HUDEP-2 (cell line): Measurements from ENCODE around the gene STOX2.
"Not testable (repeated sequence)": the region's sequence is repeated elsewhere in the genome, so short reads cannot be mapped to it uniquely, and the experiment has no call there.

Experiments used
- DNase-seq, 76 experiments: peaks; one replicate each; lab custom pipeline; 2025; ENCODE audit not compliant: unreplicated experiment in 76 of 76; lab: John Stamatoyannopoulos, UW

Gene STOX2

DNA sequence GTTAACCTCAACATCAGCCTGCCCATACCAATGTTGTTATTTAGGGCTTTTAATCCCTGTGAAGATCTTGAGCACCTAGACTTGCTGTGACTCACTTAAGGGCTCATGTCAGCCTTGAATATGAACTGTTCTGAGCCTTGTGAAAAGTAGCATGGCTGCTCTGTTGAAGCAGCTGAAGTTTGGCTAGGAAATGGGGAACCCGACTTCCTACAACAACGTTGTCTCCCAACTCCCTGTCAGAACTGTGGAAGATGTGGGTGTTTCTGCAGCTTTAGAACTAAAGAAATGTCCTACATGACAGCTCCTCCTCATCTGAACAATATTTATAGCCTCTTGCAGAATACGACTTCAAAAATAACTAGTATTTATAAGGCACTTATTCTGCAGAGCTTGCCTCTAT is 27.5 kb downstream of the STOX2 start:
- no peak for DNase-seq

DNA sequence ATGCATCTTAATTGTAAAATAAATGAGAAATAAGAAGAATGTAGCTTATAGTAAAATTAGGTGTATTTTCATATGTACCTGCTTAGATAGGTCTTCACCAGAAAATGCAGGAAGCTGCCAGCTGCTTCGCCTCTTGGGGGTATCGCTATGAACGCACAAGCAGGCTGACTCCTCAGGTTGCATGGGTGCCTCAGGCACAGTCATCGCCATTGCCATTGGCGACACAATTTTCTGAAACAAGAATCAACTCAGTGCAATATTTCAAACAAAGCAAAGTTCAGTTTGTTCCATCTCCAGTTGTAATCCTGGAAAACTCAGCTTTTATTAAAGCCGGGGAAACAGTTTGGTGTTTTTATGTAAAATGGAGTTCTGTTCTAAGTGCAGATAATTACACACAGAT is 29.7 kb downstream of the STOX2 start:
- DNase-seq: no peak

DNA sequence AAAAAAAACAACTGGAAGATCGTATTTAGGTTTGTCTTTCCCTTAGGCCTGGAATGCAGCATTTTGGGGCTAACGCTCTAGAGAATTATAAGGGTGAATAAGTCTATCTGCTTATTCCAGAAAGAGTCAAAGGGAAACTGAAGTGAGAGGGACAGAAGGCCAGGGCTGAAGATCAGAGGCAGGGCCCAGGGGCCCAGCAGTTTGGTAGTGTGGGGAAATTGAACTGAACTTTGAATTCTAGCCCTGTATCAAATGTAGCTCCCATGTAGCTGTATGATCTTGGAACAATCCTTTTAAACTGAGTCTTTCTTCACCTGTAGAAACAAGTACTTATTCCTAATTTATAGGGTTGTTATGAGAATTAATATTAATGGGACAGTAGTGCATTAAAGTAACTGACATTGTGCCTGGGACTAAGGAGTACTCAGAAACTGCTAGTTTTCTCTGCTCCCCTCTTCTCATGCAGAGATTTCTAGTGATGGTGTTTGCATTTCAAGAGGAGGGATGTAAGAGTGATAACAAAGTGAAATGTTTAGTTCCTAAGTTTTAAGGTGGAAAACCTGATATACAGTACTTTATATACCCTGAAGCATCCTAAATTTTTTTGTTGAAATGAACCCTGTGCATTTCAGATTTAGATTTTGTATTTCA is 30.4 kb downstream of the STOX2 start:
- no peak for DNase-seq

DNA sequence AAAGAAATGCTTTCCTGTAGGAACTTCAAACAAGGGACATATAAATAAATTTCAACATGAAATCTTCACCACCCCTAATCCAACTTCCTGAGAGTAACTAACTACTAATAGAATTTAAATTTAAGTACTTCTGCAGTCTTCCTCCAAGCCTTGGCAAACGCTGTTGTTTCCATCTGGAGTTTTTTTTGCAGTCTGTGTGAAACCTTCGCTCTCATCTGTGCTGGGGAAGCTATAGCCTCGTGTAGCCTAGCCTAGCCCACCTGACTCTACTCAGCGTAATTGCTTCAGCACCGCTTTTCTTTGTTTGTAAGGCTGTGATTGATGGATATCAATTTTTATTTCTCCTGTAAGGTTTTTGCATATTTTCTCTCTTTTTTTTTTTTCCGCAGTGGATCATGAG is 30.9 kb downstream of the STOX2 start:
- DNase-seq: no peak

DNA sequence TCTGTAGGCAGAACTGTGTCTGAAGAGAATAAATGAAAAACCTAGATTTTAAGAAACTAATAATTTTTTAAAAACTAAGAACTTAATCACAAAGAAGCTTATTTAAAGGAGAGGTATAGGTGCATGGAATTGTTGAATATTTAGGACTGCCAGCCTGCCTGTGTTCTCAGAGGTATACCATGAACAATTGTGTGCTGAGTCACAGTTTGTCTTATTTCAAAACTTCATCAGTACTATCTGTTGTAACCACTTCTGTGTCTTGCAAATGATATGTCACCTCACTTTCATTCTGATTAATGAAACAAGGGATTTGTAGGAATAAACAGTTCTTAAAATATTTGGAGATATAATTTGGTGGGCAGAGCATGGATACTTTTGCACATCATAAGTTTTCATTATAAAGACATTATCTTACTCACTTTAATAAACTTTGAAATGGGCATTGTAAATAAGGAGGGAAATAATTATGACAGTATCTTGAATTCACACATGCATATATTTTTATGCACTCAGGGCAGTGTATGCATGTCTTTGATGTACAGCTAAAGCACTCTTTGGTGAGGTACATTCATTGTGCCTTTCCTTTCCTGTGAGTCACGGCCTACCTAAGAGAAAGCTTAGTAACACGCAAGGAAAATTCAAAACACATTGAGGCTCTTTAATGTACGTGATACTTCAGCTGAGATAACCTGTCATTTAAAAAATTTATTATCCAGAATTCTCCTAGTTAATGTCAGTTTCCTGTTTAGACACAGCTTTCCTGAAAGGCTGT is 31.7 kb downstream of the STOX2 start:
- no peak for DNase-seq

DNA sequence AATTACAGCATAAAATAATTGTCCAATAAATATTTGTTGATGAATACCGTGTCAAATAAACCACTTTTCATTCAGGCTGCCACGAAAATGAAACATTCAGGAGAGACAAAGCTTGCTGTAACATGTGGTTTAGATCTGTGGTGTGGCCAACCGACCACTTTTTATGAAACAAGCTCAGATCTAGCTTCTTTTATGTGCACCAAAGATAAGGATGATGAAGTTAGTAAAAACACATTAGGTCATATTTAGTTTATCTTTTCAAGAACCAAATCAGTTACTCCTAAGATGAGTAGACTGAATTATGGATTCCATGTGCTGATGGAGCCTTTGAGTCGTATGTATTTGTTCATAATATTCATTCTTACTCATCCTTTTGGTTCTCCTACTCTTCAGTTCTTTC is 35.8 kb downstream of the STOX2 start:
- DNase-seq: no peak

DNA sequence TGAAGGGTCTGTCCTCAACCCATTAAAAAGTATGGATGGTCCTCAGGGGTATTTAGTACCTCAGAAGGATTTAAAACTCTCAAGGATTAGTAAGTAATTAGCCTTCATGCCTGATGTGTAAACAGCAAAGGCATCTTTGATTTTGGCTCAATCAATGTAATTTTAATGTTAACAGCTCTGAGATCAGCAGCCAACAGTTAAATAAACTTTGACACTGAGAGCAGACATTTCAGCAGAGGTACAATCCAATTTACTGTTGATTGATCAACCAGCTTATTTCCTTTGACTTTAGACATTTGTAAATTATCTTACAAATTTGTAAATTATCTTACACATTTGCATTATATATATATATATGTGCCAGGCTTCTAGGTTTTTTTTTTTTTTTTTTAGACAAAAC is 36.9 kb downstream of the STOX2 start:
- no peak for DNase-seq

DNA sequence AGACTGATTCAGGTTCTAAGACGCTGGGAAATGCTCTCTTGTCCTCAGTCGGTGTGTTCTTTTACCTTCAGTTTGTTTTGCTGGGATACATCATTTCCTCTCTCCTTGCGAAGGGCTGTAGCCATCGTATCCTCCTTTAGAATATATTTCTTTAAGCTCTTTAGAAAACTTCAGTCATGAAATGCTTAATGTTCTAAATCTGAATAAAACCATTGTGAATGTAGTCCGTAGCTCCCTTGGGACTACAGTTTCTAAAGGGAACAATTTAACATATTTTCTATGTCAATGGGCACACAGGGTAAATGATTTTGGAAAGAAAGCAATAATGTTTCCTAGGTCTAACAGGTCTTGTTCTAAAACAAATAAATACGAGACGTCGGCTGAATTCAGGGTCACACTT is 40.6 kb downstream of the STOX2 start:
- DNase-seq: no peak

DNA sequence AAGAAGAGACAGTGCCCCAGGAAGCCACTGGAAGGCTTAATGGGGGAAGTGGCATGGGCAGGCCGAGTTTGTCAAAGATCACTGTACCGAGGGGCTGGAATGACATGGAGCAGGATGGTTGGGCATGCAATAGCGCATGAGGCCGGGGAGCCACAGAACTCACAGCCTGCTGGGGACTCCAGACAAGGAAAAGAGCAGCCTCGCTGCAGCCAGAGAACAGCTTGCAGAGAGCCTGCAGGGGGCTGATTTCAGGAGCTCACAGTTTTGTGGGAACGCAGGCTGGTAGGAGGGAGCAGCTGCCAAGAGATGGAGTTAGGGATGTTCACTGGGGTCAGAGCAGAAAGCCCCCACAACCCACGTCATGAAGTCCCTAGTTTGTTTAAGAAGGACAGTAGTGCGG is 45.4 kb downstream of the STOX2 start:
- DNase-seq: no peak

DNA sequence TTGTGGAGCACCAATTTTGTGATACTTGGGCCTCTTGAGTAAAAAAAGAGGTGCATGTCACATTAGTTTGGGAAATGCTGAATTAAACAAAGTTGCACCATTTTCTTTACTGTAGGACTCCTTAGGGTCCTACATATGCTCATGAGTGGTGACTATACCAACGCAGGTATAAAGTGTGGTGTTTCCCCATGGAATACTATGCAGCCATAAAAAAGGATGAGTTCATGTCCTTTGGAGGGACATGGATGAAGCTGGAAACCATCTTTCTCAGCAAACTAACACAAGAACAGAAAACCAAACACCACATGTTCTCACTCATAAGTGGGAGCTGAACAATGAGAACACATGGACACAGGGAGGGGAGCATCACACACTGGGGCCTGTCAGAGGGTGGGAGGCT is 47.5 kb downstream of the STOX2 start:
- DNase-seq: not testable (repeated sequence)

DNA sequence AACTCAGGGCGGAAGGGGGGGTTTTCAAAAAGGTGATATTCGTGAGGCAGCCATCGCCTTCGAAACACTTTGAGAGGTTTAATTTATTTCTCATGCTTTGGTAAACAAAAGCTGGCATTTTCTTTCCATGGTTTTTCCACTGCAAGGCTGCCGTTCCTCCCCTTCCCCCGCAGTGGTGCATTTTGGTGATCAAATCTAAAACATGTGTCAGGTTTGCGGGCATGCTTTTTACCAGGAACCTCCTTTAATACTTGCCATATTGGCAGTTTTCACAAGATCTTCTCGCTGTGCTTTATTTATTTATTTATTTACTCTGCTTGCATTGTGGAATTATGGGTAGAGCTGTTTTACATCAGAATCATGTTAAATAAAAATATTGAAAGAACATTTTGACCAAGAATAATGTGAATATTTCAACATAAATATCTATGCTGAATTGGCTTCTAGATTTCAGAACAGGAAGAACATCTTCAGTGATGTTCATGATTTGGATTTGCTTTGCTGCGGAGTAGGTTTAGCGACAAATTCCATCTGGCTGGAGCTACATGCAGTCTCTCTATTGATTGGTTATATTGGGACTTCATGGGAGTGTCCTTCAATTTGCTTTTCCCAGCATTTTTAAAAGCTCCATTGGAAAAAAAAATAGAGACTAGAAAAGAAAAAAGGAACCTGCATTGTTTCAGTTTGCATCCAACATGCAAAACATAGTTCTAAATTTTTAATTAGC is 54.4 kb downstream of the STOX2 start:
- no peak for DNase-seq

DNA sequence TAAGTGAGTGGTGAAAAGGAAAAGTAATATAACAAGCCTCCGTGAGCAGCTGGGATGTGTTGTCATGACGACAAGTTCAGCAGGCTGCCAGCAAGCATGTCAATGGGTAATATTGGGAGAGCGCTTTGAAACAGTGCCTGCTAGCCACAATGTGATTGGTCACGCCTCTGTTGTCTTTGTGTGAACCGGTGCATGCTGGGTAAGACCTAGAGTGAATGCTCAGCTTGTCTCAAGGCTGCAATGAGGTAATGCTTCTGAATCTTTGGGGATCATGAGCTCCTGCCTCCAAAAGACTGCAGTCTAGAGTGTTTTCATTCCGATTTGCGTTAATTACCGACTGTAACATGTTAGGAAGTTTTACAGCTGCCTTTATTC is 54.9 kb downstream of the STOX2 start:
- DNase-seq: no peak

DNA sequence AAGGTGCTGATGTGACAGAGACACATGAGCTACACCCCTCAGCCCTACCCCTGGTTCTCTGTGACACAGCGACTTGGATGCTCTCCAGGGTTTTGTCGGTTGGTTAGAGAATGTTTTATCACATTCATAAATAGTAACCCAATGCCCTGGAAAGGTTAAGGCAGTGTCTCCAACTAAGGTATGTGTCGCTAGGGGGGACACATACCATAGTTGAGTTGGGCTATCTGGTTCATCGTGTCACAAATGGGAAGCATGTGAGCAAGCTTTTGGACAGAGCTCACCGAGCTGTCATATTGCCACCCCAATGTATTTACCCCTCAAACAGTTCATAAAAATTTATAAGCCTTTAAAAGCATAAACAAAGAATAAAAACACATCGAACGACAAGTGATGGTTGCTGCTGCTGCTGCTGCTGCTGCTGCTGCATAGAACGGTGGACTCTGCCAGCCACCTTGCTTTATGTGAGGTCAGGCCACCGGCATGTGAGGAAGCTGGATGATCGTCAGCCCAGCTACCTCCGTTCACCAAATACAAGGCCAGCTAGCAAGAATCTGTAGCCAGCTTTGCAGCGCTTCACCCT is 55.9 kb downstream of the STOX2 start:
- DNase-seq: no peak

DNA sequence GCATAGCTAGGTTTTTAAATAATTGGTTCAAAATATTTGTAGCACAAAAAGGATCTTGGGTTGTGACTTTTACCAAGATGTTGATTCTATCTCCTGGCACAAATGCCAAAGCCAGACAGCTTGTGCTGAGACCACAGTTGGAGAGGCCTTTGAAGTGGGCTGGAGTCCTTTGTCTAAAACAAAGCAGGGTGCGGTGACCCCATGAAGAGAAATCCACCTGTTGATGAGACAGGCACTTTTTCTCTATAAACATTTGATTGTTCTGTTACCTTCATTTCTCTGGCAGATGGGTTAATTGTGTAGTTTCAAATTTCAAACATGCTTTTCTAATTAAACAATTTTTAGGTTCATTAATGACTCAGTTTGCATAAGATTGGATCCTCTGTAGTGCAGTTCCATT is 56.7 kb downstream of the STOX2 start:
- DNase-seq: no peak

DNA sequence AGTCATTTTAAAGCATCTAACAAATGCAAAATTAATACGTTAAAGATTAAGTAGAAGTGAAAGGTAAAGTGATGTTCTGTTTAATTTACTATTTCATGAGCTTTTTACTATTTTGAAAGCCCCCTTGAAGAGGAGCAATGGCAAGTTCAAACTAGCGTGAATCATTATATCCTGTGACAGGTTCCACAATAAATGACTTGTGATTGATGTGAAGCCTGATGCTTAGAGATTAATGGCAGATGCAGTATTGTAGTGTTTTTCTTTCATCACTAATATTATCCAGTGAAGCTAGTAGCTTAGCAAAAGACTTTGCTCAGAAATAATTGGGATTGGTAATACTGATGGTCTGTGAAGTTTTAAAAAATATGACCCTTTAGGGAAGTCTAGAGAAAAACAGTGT is 57.3 kb downstream of the STOX2 start:
- no peak for DNase-seq

DNA sequence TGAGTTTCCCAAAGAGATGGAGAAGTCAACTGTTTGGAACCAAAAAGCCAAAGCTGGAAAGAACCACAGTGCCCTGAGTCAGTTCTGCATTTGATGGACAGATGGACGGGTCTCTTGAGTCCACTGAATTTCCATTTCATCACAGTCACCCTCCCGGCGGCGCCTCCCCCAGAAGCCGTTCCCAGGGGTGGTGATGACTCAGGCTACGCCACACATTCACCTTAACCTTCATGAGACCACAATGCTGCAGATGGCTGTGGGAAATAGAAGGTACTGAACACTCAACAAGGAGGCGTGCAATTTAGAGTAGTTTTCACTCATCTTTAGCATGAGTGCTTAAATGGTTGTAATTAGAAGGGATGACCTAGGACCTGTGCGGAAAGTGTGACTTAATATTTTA is 61.3 kb downstream of the STOX2 start:
- DNase-seq: no peak

DNA sequence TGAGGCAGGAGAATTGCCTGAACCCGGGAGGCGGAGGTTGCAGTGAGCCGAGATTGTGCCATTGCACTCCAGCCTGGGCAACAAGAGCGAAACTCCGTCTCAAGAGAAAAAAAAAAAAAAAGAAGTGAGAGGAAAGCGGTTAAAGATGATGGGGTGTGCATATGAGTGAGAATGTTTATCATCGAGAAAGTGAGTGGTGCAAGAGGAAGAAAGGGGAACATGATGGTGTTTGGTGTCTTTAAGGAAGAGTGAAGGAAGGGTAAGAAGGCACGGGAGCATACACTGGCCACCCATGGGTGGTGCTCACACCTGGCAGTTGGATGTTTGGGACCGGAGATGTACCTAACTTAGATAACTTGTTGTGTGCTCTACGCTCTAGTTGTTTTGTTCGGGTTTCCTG is 62.2 kb downstream of the STOX2 start:
- no peak for DNase-seq

DNA sequence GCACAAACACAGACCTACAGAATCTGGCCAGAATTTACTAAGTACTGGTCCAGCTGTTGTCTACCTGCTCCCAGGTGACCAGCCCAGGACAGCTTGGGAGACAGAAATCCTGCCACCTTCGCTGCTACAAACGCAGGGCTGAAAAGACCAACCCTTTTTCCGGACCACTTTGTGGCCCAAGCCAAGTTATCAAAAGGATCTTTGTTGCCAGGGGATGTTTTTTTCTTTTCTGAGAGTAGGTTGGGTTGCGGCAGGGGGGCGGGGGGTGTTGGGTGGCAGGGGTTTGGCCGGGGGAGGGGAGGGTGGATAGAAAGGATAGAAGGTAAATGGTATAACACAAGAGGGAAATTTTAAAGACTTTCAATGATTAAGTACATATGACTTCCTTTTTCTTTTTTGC is 63.4 kb downstream of the STOX2 start:
- DNase-seq: no peak

DNA sequence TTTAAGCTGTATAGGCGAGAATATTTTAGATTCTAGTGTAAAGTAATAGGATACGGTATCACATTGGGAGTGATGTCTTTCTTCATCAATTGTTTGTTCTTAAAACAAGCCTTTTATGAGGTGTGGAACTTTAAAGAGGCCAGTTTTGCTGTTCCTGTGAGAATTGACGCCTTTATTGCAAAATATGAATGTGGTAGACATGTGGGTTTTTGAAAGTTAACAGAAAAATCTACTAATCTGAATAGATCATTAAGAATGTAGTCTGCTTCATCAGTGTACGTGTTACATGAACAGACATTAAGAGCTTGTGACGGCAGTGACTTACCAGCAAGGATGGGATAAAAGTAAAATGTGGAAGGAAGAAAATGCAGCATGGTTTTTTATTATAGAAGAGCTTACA is 63.8 kb downstream of the STOX2 start:
- DNase-seq: no peak

DNA sequence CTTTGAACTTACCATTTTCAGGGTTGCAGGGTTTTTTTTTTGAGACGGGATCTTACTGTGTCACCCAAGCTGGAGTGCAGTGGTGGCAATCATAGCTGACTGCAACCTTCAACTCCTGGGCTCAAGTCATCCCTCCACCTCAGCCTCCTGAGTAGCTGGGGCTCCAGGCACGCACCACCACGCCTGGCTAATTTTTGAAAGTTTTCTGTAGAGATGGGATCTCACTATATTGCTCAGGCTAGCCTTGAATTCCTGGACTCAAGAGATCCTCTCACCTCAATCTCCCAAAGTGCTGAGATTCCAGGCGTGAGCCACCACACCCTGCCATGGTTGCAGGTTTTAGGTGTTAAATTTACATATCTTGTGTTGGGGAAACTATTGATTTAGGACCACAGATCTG is 64.5 kb downstream of the STOX2 start:
- no peak for DNase-seq

DNA sequence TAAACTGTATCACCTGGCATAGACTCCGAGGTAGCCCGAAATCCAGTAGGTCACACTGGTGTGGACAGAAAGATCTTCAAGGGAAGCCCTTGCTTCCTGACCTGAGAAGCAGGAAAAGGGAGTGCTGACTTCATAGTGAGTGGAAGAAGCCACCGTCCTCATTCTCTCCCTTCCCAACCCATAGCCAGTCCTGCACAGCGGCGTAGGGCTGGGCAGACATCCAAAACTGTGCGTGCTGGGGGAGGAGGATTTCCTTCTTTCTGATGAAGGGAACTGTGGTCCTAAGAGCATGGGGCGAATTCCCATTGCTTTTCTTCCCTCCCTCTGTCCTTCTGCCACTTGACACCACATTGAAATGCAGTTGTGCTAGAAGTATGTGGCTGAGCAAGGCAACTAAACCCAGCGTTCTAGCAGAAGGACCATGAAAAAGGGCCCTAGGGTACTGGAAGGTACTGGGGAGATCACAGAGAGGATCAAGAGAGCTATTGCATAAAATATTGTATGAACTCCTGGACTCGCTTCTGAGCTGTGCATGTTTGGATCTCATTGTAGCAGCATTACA is 66.9 kb downstream of the STOX2 start:
- DNase-seq: no peak
